LNCAP (cell line): ENCODE data around the gene MACROD1.

Experiments
- TF ChIP-seq, protein P1 (sequence below): fragments of 450-650 bp; IDR thresholded peaks from 2 replicates; pipeline ENCODE4 v1.5.1; 2017; ENCODE audit warnings: mild to moderate bottlenecking

Gene MACROD1

DNA sequence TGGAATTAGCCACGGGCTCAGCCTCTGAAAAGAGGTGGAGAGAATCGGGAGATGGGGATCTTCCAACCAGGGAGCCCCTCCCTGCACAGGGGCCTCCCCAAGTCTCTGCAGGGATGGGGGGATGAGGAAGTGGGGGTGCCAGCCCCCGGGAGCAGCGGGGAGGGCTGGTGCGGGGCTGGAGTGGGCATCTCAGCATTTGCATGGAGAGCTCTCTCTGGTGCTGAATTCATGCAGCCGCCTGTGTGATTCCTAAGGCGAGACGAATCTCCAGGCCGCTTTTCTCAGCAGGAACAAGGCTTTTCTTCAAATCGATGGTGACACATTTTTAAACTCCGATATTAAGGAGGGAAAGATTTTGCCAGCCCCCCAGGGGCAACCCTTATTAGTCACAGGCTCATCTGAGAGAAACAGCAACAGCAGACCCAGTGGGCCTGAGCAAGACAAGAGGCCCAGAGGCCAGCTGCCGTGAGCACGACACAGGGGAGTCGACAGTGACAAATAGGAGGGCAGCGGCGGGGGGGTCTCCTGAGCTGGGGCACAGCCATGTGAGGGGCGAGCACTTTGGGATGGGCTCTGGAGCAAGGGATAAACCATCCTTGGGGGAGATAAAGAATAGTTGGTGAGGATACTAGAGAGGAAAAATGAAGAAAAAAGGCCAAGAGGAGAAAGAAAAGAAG, 29.0 kb downstream of the MACROD1 start:
- TF ChIP-seq, protein P1, sequence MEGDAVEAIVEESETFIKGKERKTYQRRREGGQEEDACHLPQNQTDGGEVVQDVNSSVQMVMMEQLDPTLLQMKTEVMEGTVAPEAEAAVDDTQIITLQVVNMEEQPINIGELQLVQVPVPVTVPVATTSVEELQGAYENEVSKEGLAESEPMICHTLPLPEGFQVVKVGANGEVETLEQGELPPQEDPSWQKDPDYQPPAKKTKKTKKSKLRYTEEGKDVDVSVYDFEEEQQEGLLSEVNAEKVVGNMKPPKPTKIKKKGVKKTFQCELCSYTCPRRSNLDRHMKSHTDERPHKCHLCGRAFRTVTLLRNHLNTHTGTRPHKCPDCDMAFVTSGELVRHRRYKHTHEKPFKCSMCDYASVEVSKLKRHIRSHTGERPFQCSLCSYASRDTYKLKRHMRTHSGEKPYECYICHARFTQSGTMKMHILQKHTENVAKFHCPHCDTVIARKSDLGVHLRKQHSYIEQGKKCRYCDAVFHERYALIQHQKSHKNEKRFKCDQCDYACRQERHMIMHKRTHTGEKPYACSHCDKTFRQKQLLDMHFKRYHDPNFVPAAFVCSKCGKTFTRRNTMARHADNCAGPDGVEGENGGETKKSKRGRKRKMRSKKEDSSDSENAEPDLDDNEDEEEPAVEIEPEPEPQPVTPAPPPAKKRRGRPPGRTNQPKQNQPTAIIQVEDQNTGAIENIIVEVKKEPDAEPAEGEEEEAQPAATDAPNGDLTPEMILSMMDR: no peak

DNA sequence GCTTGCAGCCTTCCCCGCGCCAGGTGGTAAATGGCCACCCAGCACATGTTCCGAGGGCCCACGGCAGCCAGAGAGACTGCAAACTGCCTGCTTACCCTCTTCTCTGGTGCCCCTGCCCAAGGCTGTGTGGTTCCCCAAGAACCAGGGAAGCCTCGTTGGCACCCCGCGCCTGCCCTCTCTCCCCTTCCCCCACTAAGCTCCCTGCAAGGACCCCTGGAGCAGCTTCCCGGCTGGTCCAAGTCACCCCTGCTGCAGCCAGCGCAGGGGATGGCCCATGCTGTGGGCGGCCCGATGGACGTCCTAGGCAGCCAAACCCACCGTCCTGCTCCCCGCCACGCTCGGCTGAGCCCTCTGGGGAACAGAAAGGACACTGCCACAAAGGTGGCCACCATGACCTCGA, 30.2 kb downstream of the MACROD1 start:
- TF ChIP-seq, protein P1: no peak

DNA sequence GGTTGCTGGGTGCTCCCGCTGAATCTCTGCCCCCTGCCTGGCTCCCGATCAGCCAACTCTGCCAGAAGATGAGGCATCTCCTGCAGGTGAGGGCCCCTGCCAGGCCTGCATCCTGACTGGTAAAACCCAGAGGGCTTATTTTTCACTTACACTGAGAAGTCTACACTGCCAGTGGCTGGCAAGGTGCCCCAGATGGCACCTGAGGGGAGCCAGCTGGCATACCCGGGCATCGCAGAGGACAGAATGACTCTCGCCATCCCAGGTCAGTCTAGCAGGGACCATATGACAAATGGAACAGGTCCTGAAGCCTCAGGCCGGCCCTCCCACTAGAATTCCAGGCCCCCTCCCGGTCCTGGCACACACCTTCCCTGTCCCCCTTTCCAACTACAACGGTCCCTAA, 30.9 kb downstream of the MACROD1 start:
- TF ChIP-seq, protein P1: no peak

DNA sequence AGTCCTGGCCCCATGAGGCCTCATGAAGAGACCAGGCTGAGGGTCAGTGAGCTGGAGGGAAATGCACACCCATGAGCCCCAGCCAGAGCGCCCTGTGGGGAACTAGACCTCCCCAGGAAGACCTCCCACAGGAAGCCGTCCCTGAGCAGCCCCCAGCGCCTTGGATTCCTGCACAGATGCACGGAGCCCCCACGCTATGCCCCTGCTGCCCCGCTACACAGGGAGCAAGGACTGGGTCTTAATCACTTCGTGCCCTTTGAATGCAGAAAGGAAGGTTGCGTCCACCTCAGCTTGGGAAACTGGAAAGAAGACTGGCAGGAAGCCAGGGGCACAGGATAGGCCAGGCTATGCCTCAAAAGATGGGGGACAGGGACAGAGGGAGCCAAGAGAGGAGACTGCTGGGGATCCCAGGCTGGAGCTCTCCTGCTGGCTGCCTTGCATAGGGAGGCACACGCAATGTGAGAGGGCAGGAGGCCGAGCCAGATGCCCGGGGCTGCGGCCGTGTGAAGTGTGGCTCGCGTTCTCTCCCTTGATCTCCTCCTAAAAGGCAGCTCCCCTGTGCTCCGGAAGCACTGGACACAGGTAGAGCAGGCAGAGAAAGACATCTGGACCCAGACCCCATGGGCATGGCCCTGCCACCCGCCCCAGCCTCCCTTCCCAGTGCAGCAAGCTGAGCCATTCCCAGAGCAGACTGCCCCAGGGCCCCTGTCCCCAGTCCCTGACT, 32.8 kb downstream of the MACROD1 start:
- TF ChIP-seq, protein P1: no peak

DNA sequence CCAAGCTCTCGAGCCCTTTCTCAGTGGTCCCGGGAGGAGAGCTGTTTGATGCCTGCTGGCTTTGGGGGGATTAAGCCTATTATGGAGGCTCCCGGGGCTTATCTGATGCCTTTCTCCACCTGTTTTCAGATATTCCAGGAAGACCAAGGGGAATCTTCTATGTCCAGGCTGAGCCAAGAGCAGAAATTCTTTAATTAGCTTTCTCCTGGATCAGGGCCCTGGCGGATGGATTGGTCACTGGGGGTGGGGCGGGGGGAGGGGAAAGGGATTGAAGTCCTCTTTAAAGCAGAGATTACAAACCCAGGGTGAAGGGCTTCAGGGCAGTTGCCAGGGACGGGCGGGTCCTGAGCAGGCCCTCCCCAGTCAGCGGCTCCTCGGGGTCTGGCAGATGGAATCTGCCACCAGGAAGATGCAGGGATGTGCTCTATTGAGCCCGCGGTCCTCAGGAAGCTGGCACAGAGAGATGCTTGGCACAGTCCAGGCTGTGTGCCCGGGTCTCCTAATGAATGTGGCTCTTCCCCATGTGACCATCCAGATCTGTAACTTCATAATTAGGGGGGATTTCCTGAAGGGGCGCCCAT, 33.6 kb downstream of the MACROD1 start:
- TF ChIP-seq, protein P1: no peak

DNA sequence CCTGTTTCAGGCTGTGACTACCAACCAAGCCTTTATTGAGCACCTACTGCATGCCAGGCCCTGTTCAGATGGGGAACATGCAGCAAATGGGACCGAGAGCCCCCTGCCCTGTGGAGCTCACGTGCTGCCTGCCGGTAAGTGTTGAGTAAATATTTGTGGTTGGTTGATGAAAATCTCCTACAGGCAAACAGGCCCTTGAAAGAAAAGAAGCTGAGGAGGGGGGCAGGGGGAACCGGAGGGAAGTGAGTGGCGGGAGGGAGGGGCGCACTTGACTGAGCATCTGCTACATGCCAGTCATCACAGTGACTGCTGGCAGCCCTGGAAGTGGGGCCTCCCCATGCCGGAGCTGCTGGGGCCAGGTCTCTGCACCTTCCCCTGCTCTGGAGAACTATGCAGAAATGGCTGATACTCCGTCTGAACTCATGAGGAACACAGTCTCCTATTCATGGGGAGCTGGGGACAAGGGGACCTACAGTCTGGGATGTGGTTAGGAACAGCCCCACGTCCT, 34.2 kb downstream of the MACROD1 start:
- TF ChIP-seq, protein P1: no peak

DNA sequence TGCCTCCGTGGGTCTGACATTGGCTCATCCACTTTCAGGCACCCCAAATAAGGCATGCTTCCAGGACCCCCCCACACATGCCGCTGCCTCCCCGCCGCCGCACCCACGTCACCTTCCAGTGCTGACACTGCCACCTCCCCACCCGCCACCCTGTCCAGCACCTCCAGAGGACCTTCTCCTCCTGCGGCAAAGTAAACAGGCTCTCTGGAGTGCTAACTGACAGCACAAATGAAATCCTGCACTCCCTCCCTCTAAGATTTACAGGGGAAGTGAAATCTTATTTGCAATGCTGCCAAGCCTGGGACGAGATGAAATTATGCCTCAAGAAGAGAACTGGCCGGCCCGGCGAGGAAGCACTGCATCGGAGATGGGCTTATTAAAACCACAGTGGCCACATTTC, 35.3 kb downstream of the MACROD1 start:
- TF ChIP-seq, protein P1: no peak
